Measurements from ENCODE around the gene OR6F1.

OR6F1 gene

DNA sequence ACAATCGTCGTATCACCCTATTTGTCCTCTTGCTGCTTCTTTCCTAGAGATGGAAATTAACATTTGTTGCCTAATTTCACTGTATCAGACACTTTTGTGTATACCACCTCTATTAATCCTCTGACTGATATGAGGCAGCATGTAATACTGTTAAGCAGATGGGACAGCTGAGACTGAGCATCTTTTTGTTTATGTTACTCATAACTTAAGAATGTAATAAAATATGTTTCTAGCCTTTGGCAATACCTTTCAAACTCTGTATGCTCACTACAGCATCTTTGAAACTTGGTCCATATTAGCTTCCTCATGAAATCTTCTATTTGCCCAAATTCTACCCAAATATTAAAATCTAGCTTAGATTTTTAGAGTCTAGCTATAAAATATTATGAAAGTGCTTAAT is 24.3 kb upstream of the OR6F1 start:
- Histone ChIP-seq H3K36me3 (ENCODE audit: control insufficient read depth in 2 of 2, insufficient read depth in 1 of 2, low read length in 2 of 2) (no peaks in the 10 kb centered on the region), H3K9me3 (ENCODE audit: control insufficient read depth, insufficient read depth, low read depth, low read length) (no peaks in the 10 kb centered on the region), H3K4me1 (ENCODE audit: control insufficient read depth, insufficient read depth, low read length) (no peaks in the 10 kb centered on the region), H3K4me3 (ENCODE audit: low read depth, low read length) (no peak overlapping the region), H3K27ac (ENCODE audit: extremely low read depth, low read depth, low read length) (no peak overlapping the region)
- CTCF ChIA-PET, result interaction anchor here (0.6 kb wide), 1 partner anchor 152 kb away, joined by 3 read pairs; no protein-coding TSS in a partner anchor
- TF ChIP-seq, protein P1, sequence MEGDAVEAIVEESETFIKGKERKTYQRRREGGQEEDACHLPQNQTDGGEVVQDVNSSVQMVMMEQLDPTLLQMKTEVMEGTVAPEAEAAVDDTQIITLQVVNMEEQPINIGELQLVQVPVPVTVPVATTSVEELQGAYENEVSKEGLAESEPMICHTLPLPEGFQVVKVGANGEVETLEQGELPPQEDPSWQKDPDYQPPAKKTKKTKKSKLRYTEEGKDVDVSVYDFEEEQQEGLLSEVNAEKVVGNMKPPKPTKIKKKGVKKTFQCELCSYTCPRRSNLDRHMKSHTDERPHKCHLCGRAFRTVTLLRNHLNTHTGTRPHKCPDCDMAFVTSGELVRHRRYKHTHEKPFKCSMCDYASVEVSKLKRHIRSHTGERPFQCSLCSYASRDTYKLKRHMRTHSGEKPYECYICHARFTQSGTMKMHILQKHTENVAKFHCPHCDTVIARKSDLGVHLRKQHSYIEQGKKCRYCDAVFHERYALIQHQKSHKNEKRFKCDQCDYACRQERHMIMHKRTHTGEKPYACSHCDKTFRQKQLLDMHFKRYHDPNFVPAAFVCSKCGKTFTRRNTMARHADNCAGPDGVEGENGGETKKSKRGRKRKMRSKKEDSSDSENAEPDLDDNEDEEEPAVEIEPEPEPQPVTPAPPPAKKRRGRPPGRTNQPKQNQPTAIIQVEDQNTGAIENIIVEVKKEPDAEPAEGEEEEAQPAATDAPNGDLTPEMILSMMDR (tag by site-specific recombination; IDR thresholded peaks at IDR 0.05), result no peak
- TF ChIP-seq ZNF394 (tag by site-specific recombination; IDR thresholded peaks at IDR 0.05; ENCODE audit: borderline replicate concordance) (no peak), ZNF747 (tag by site-specific recombination; IDR thresholded peaks at IDR 0.05) (no peak), MZF1 (tag by site-specific recombination; IDR thresholded peaks at IDR 0.05; ENCODE audit: borderline replicate concordance) (no peak), ZNF654 (tag by site-specific recombination; IDR thresholded peaks at IDR 0.05; ENCODE audit: low read depth) (no peak), ZNF677 (tag by site-specific recombination; IDR thresholded peaks at IDR 0.05) (no peak), EGR2 (tag by site-specific recombination; IDR thresholded peaks at IDR 0.05; ENCODE audit: low read depth) (no peak), KLF16 (tag by site-specific recombination; IDR thresholded peaks at IDR 0.05) (no peak), ZBTB21 (tag by site-specific recombination; IDR thresholded peaks at IDR 0.05) (no peak), ZNF221 (tag by site-specific recombination; IDR thresholded peaks at IDR 0.05; ENCODE audit: borderline replicate concordance) (no peak), ZNF10 (tag by site-specific recombination; IDR thresholded peaks at IDR 0.05) (no peak), ZNF175 (tag by site-specific recombination; IDR thresholded peaks at IDR 0.05) (no peak), ZNF701 (tag by site-specific recombination; IDR thresholded peaks at IDR 0.05) (no peak), ZNF133 (tag by site-specific recombination; IDR thresholded peaks at IDR 0.05) (no peak), ZNF785 (tag by site-specific recombination; IDR thresholded peaks at IDR 0.05) (no peak), ZNF248 (tag by site-specific recombination; IDR thresholded peaks at IDR 0.05) (no peak)
- TF ChIP-seq, protein P2, sequence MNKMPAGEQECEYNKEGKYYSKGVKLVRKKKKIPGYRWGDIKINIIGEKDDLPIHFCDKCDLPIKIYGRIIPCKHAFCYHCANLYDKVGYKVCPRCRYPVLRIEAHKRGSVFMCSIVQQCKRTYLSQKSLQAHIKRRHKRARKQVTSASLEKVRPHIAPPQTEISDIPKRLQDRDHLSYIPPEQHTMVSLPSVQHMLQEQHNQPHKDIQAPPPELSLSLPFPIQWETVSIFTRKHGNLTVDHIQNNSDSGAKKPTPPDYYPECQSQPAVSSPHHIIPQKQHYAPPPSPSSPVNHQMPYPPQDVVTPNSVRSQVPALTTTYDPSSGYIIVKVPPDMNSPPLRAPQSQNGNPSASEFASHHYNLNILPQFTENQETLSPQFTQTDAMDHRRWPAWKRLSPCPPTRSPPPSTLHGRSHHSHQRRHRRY (tag by site-specific recombination; IDR thresholded peaks at IDR 0.05), result no peak
- POLR2A ChIA-PET, result no interaction called here

DNA sequence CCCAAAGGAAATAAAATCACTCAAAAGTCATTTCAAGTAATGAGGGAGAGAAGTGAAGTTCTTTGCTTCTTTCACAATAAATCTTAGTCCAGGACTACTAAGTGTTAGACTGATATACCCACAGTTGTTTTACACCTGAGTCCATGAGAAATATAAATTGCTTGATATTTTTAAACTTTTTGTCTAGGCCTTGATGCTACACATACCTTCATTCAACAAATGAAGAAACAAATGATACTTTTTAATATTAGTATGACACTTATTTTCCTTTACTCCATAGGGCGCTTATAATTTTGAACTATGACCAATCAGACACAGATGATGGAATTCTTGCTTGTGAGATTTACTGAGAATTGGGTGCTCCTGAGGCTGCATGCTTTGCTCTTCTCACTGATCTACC is 21.9 kb upstream of the OR6F1 start, which contains the start of gene OR14K1:
Gene OR14K1, plus strand, starts transcription at position 301 of the 400 bp plus-strand sequence. Its CDS starts 0 bp downstream, at position 301.
- no peaks in the 10 kb centered on the region for H3K4me1 ChIP-seq (ENCODE audit: control insufficient read depth, insufficient read depth, low read length)
- no peaks in the 10 kb centered on the region for H3K36me3 ChIP-seq (ENCODE audit: control insufficient read depth in 2 of 2, insufficient read depth in 1 of 2, low read length in 2 of 2)
- ChIA-PET POLR2A (no interaction called here), CTCF (no interaction called here)
- H3K4me3 ChIP-seq (ENCODE audit: low read depth, low read length), result no peak within 1 kb of the TSS
- H3K9me3 ChIP-seq (ENCODE audit: control insufficient read depth, insufficient read depth, low read depth, low read length), result no peaks in the 10 kb centered on the region
- H3K27ac ChIP-seq (ENCODE audit: extremely low read depth, low read depth, low read length), result no peak within 1 kb of the TSS
- TF ChIP-seq BCL11B (tag by site-specific recombination; IDR thresholded peaks at IDR 0.05; ENCODE audit: low read depth) (no peak), ZNF433 (tag by site-specific recombination; IDR thresholded peaks at IDR 0.05; ENCODE audit: low read depth) (no peak), ZIC2 (tag by site-specific recombination; IDR thresholded peaks at IDR 0.05) (no peak), OVOL3 (tag by site-specific recombination; IDR thresholded peaks at IDR 0.05) (no peak), GLI4 (tag by site-specific recombination; IDR thresholded peaks at IDR 0.05) (no peak), ZNF155 (tag by site-specific recombination; IDR thresholded peaks at IDR 0.05) (no peak), KLF16 (tag by site-specific recombination; IDR thresholded peaks at IDR 0.05) (no peak), OSR2 (tag by site-specific recombination; IDR thresholded peaks at IDR 0.05) (no peak), PRDM1 (tag by site-specific recombination; IDR thresholded peaks at IDR 0.05) (no peak), ZNF37A (tag by site-specific recombination; IDR thresholded peaks at IDR 0.05) (no peak)
- TF ChIP-seq, protein P3, sequence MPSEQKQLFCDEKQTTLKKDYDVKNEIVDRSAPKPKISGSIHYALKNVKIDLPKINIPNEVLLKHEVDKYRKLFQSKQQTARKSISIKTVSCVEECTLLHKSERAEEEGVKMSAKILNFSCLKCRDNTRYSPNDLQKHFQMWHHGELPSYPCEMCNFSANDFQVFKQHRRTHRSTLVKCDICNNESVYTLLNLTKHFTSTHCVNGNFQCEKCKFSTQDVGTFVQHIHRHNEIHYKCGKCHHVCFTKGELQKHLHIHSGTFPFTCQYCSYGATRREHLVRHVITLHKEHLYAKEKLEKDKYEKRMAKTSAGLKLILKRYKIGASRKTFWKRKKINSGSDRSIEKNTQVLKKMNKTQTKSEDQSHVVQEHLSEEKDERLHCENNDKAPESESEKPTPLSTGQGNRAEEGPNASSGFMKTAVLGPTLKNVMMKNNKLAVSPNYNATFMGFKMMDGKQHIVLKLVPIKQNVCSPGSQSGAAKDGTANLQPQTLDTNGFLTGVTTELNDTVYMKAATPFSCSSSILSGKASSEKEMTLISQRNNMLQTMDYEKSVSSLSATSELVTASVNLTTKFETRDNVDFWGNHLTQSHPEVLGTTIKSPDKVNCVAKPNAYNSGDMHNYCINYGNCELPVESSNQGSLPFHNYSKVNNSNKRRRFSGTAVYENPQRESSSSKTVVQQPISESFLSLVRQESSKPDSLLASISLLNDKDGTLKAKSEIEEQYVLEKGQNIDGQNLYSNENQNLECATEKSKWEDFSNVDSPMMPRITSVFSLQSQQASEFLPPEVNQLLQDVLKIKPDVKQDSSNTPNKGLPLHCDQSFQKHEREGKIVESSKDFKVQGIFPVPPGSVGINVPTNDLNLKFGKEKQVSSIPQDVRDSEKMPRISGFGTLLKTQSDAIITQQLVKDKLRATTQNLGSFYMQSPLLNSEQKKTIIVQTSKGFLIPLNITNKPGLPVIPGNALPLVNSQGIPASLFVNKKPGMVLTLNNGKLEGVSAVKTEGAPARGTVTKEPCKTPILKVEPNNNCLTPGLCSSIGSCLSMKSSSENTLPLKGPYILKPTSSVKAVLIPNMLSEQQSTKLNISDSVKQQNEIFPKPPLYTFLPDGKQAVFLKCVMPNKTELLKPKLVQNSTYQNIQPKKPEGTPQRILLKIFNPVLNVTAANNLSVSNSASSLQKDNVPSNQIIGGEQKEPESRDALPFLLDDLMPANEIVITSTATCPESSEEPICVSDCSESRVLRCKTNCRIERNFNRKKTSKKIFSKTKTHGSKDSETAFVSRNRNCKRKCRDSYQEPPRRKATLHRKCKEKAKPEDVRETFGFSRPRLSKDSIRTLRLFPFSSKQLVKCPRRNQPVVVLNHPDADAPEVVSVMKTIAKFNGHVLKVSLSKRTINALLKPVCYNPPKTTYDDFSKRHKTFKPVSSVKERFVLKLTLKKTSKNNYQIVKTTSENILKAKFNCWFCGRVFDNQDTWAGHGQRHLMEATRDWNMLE (tag by site-specific recombination; conservative IDR thresholded peaks at IDR 0.05; ENCODE audit: low read depth), result no peak
- TF ChIP-seq, protein P4, sequence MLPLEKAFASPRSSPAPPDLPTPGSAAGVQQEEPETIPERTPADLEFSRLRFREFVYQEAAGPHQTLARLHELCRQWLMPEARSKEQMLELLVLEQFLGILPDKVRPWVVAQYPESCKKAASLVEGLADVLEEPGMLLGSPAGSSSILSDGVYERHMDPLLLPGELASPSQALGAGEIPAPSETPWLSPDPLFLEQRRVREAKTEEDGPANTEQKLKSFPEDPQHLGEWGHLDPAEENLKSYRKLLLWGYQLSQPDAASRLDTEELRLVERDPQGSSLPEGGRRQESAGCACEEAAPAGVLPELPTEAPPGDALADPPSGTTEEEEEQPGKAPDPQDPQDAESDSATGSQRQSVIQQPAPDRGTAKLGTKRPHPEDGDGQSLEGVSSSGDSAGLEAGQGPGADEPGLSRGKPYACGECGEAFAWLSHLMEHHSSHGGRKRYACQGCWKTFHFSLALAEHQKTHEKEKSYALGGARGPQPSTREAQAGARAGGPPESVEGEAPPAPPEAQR (tag by site-specific recombination; IDR thresholded peaks at IDR 0.05), result no peak
